Adrenal gland (tissue), 12 donors: ENCODE results near the gene PGP. TPM values are rescaled to one million over a fixed set of nuclear protein-coding genes. Genes with fewer than 3 reads are reported as not detected.

Experiments used
- DNase-seq, 7 donors: peaks; one replicate each; pipeline ENCODE4 v3.0.0-alpha.2; 2019 to 2020
- H3K27ac ChIP-seq, 5 donors: fragments of 200-600 bp; sonication (generic) in 4 of 5; 1 replicate in 3 of 5; 2 replicates in 2 of 5; pipeline versions ENCODE4 v1.5.1 to v1.8.0; 2016 to 2020; ENCODE audit warnings: mild to moderate bottlenecking in 1 of 5
- H3K27me3 ChIP-seq: fragments of 200-600 bp; 2 replicates; pipeline ENCODE4 v1.8.0; 2021
- H3K36me3 ChIP-seq, 2 donors: fragments of 200-600 bp; replicated peaks in 1 of 2; 1 replicate in 1 of 2; 2 replicates in 1 of 2; pipeline versions ENCODE4 v1.5.1 to v1.8.0; 2018 to 2022
- H3K4me1 ChIP-seq, 2 donors: fragments of 200-600 bp; replicated peaks in 1 of 2; 1 replicate in 1 of 2; 2 replicates in 1 of 2; pipeline versions ENCODE4 v1.5.1 to v1.8.0; 2018 to 2021
- H3K4me3 ChIP-seq, 4 donors: fragments of 200-600 bp; sonication (generic) in 3 of 4; one replicate each; pipeline ENCODE4 v1.5.1; 2016 to 2018
- H3K9me3 ChIP-seq, 3 donors: fragments of 200-600 bp; sonication (generic) in 1 of 3; replicated peaks in 1 of 3; 1 replicate in 2 of 3; 2 replicates in 1 of 3; pipeline versions ENCODE4 v1.5.1 to v1.8.0; 2016 to 2021
- POLR2A ChIP-seq, 2 donors: fragments of 450-650 bp; IDR thresholded peaks; one replicate each; pipeline ENCODE4 v1.6.1; 2017; ENCODE audit warnings: antibody characterized with exemption in 2 of 2, mild to moderate bottlenecking in 2 of 2, moderate library complexity in 1 of 2
- WGBS, 4 donors: extraction: QIAGEN DNeasy Blood & Tissue Kit in 2 of 4; methylation state at CpG; one replicate each; pipeline versions ENCODE4 v1.1.5 to v1.1.7; 2013 to 2017; 5-methylcytosine and 5-hydroxymethylcytosine counted together
- intact Hi-C, 2 donors: fragments of 100-400 bp; cut with DNase I; formaldehyde crosslinking; loops; one replicate each; pipeline versions ENCODE4 v1.14.1 to v1.15.0; 2022 to 2023
- polyA plus RNA-seq, 3 donors: library from polyadenylated mRNA; stranded (reverse); fragments of 200-250 nt in 2 of 3; fragments of 350-450 nt in 1 of 3; fragmentation: Illumina TruSeq in 1 of 3; extraction: RNeasy Lipid Tissue Mini Kit (QIAGEN cat#74804) in 1 of 3; gene quantifications; one replicate each; pipeline ENCODE4 v1.2.3, GENCODE V29; 2013 to 2014
- total RNA-seq, 9 donors: library from RNA; depleted of rRNA in 4 of 9; stranded (reverse); fragments of >200 nt in 4 of 9; fragments of 120-200 nt in 1 of 9; fragmentation: NEBNext Ultra II Directional in 1 of 9; extraction: Animal tissue kit (Norgen Biotek cat#: 25700) in 1 of 9; gene quantifications; one replicate each; pipeline versions ENCODE4 v1.1.0 to v1.2.4, GENCODE V29; 2013 to 2023
- TF ChIP-seq, protein P1 (sequence below), 6 experiments: fragments of 450-650 bp in 4 of 6; fragments of 200-600 bp in 2 of 6; sonication (generic) in 1 of 6; IDR thresholded peaks; 1 replicate in 5 of 6; 2 replicates in 1 of 6; pipeline versions ENCODE4 v1.5.1 to v1.8.0; 2016 to 2021; ENCODE audit warnings: antibody characterized with exemption in 6 of 6, mild to moderate bottlenecking in 2 of 6, moderate library complexity in 1 of 6
- donor health status: healthy with polysubstance abuse.
- donor health status: Bipolar disorder and iron deficiency.
- donor health status: DM: yes; HTN: yes; CAD: no.
- donor health status: DM: no; HTN: no; CAD: no.
- donor health status: DM: no; HTN: no; CAD: no.
- donor health status: DM: yes; HTN: yes; CAD: no.

PGP gene
- total and polyA plus RNA-seq, 12 donors: 8.3 to 24.1 (median 13.6) TPM

DNA sequence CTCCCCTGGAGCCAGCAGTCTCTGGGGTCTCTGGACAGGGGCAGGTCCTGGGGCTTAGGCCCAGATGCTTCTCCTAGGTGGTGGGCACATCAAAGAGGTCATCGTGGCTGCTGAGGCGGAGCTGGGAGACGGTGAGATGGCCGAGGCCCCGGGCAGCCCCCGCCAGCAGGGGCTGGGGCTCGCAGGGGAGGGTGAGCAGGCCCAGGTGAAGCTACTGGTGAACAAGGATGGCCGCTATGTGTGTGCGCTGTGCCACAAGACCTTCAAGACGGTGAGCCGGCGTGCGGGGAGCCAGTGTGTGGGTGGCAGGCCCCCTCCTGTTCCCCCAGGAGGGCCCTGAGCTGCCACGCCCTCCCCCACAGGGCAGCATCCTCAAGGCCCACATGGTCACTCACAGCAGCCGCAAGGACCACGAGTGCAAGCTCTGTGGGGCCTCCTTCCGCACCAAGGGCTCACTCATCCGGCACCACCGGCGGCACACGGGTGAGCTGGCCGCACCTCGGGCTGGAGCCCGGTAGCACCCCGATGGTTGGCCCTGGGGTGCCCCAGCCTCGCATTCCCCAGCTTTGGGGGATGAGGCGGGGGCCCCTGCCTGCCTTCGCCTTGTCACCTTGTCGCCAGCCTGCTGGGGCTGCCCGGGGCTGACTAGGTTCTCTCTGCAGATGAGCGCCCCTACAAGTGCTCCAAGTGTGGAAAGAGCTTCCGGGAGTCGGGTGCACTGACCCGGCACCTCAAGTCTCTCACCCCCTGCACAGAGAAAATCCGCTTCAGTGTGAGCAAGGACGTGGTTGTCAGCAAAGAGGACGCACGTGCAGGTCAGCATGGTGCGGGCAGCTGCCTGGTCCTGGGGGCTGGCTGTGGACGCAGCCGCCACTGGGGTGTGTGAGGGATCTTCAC is 17.7 kb upstream of the PGP start:
- peaks cover 11 to 15% of the 10 kb centered on the region in 2 donors for H3K4me1 ChIP-seq
- H3K27me3 ChIP-seq: peaks cover 7% of the 10 kb centered on the region
- H3K36me3 ChIP-seq: peaks cover 0 to 71% of the 10 kb centered on the region in 2 donors
- no peak overlapping the region for H3K27ac ChIP-seq
- no peak overlapping the region for H3K4me3 ChIP-seq
- DNase-seq: no peak
- H3K9me3 ChIP-seq: no peaks in the 10 kb centered on the region
- TF ChIP-seq POLR2A (IDR thresholded peaks at IDR 0.05): no peak
- TF ChIP-seq, protein P1, sequence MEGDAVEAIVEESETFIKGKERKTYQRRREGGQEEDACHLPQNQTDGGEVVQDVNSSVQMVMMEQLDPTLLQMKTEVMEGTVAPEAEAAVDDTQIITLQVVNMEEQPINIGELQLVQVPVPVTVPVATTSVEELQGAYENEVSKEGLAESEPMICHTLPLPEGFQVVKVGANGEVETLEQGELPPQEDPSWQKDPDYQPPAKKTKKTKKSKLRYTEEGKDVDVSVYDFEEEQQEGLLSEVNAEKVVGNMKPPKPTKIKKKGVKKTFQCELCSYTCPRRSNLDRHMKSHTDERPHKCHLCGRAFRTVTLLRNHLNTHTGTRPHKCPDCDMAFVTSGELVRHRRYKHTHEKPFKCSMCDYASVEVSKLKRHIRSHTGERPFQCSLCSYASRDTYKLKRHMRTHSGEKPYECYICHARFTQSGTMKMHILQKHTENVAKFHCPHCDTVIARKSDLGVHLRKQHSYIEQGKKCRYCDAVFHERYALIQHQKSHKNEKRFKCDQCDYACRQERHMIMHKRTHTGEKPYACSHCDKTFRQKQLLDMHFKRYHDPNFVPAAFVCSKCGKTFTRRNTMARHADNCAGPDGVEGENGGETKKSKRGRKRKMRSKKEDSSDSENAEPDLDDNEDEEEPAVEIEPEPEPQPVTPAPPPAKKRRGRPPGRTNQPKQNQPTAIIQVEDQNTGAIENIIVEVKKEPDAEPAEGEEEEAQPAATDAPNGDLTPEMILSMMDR (IDR thresholded peaks at IDR 0.05): no peak
- intact Hi-C loops: no loop called here
- 85 to 92% (median 90%) methylated on average over 21 to 41 of the region's 41 CpGs for WGBS, 4 donors

- Histone ChIP-seq H3K27me3 (no peaks in the 10 kb centered on the region), H3K4me1 (peaks cover 5 to 11% of the 10 kb centered on the region in 2 donors), H3K9me3 (no peaks in the 10 kb centered on the region), H3K27ac (no peak overlapping the region), H3K4me3 (no peak overlapping the region), H3K36me3 (peaks cover 0 to 71% of the 10 kb centered on the region in 2 donors)
- 85 to 89% (median 87%) methylated on average over 20 to 29 of the region's 29 CpGs for WGBS, 4 donors
- no peak for DNase-seq
- intact Hi-C loops: no loop called here
- TF ChIP-seq POLR2A (IDR thresholded peaks at IDR 0.05): no peak
- TF ChIP-seq, protein P1 (IDR thresholded peaks at IDR 0.05): no peak
These were observed 16.6 kb upstream of the PGP start for GRCh38 chr16:2231016-2231931.

GRCh38 chr16:2230376-2230775 is 15.7 kb upstream of the PGP start:
- H3K4me3 ChIP-seq: no peak overlapping the region
- intact Hi-C loops: no loop called here
- H3K9me3 ChIP-seq: no peaks in the 10 kb centered on the region
- 48 to 76% (median 56%) methylated on average over 7 to 13 of the region's 13 CpGs for WGBS, 4 donors
- H3K4me1 ChIP-seq: peaks cover 6 to 16% of the 10 kb centered on the region in 2 donors
- no peak for TF ChIP-seq POLR2A (IDR thresholded peaks at IDR 0.05)
- TF ChIP-seq, protein P1 (IDR thresholded peaks at IDR 0.05): no peak
- DNase-seq: peak in 3 of 7 donors; percentile 48 to 64 (median 53)
- H3K27me3 ChIP-seq: no peaks in the 10 kb centered on the region
- no peak overlapping the region for H3K27ac ChIP-seq
- peaks cover 0 to 66% of the 10 kb centered on the region in 2 donors for H3K36me3 ChIP-seq
